Sigmoid colon (tissue), 7 donors: ENCODE results near the gene TRPM3. TPM values are rescaled to one million over a fixed set of nuclear protein-coding genes. Genes with fewer than 3 reads are reported as not detected.

Experiments used
- DNase-seq: peaks from one replicate; pipeline ENCODE4 v3.0.0-alpha.2; 2019
- H3K27ac ChIP-seq, 4 donors: fragments of 200-600 bp; sonication (generic); one replicate each; pipeline ENCODE4 v1.5.1; 2016 to 2019; ENCODE audit warnings: mild to moderate bottlenecking in 1 of 4
- H3K27me3 ChIP-seq, 3 donors: fragments of 200-600 bp; sonication (generic); one replicate each; pipeline ENCODE4 v1.5.1; 2019; ENCODE audit warnings: mild to moderate bottlenecking in 1 of 3
- H3K36me3 ChIP-seq, 4 donors: fragments of 200-600 bp; sonication (generic); one replicate each; pipeline ENCODE4 v1.5.1; 2016 to 2019
- H3K4me1 ChIP-seq, 4 donors: fragments of 200-600 bp; sonication (generic); one replicate each; pipeline ENCODE4 v1.5.1; 2017 to 2019
- H3K4me3 ChIP-seq, 4 donors: fragments of 200-600 bp; sonication (generic); one replicate each; pipeline ENCODE4 v1.5.1; 2017 to 2019; ENCODE audit warnings: mild to moderate bottlenecking in 2 of 4, moderate library complexity in 1 of 4
- H3K9me3 ChIP-seq, 4 donors: fragments of 200-600 bp in 3 of 4; sonication (generic) in 3 of 4; one replicate each; pipeline versions ENCODE4 v1.5.1 to v1.6.1; 2013 to 2019
- CTCF ChIP-seq, 4 experiments: fragments of 450-650 bp in 3 of 4; fragments of 200-600 bp in 1 of 4; IDR thresholded peaks; one replicate each; pipeline ENCODE4 v1.5.1; 2016 to 2019; ENCODE audit warnings: antibody characterized with exemption in 4 of 4, mild to moderate bottlenecking in 3 of 4, moderate library complexity in 2 of 4
- EP300 ChIP-seq, 4 donors: sonication (generic); formaldehyde crosslinking; IDR thresholded peaks; one replicate each; pipeline ENCODE4 v1.6.1; 2017; ENCODE audit warnings: antibody characterized with exemption in 4 of 4
- POLR2A ChIP-seq, 2 donors: fragments of 450-650 bp; IDR thresholded peaks; one replicate each; pipeline ENCODE4 v1.6.1; 2016; ENCODE audit warnings: antibody characterized with exemption in 2 of 2, mild to moderate bottlenecking in 2 of 2, moderate library complexity in 2 of 2
- POLR2AphosphoS5 ChIP-seq, 4 donors: sonication (generic); formaldehyde crosslinking; IDR thresholded peaks; one replicate each; pipeline ENCODE4 v1.6.1; 2017; ENCODE audit warnings: antibody characterized with exemption in 4 of 4
- WGBS, 2 donors: extraction: QIAGEN DNeasy Blood & Tissue Kit; methylation state at CpG; one replicate each; pipeline ENCODE4 v1.1.7; 2013; 5-methylcytosine and 5-hydroxymethylcytosine counted together
- intact Hi-C: fragments of 100-400 bp; cut with DNase I; formaldehyde crosslinking; loops from one replicate; pipeline ENCODE4 v1.15.1; 2023
- polyA plus RNA-seq, 3 donors: library from polyadenylated mRNA; stranded (reverse); fragments of 200-250 nt; gene quantifications; one replicate each; pipeline ENCODE4 v1.2.3, GENCODE V29; 2013
- total RNA-seq, 4 donors: library from RNA; depleted of rRNA; stranded (reverse); fragments of >200 nt; gene quantifications; one replicate each; pipeline ENCODE4 v1.1.0, GENCODE V29; 2016
- donor health status: healthy with polysubstance abuse.
- donor health status: Bipolar disorder and iron deficiency.
- donor health status: healthy.

TRPM3 gene
- total and polyA plus RNA-seq, 7 donors: 0.07 to 1.8 (median 0.41) TPM; not detected in 2

DNA sequence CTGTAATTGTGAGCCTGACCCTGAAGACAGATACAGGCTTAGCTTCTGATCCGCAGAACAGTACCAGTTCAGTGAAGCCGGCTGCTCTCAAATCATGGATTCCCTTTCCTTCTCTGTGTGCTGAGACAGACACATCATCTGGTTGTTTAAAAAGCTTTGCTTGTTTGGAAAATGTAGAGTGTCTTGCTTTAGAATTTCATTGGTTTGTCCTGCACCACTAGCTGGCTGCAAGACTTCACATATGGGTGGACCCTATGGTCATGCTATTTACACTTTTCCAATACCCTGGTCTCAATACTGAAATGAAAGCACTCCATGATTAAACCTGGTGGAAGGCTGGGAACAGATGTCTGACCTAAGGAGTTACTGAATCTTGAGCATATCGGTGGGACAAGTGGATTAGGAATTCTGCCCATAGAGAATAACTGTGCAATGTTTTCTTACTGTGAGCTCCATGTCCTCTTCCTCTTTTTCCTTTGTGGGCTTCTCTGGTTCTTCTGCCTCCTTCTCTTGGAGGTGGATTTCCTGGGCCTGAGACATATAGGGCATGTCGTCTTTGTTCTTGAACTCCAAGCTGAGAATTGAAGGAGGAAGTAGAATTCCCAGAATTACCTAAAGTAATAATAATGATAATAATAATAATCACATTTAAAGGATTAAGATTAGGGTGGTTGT, 505.8 kb downstream of the TRPM3 start:
- DNase-seq: no peak
- intact Hi-C loops: no loop called here
- TF ChIP-seq EP300 (IDR thresholded peaks at IDR 0.05) (no peak), POLR2A (IDR thresholded peaks at IDR 0.05) (no peak), POLR2AphosphoS5 (IDR thresholded peaks at IDR 0.05) (no peak), CTCF (IDR thresholded peaks at IDR 0.05) (no peak)
- Histone ChIP-seq H3K27me3 (no peaks in the 10 kb centered on the region), H3K27ac (no peak overlapping the region), H3K36me3 (no peaks in the 10 kb centered on the region), H3K4me3 (no peak overlapping the region), H3K4me1 (peaks cover 0 to 15% (median 11%) of the 10 kb centered on the region in 4 donors), H3K9me3 (no peaks in the 10 kb centered on the region)
- 73 to 84% methylated on average over 4 of the region's 4 CpGs for WGBS, 2 donors

DNA sequence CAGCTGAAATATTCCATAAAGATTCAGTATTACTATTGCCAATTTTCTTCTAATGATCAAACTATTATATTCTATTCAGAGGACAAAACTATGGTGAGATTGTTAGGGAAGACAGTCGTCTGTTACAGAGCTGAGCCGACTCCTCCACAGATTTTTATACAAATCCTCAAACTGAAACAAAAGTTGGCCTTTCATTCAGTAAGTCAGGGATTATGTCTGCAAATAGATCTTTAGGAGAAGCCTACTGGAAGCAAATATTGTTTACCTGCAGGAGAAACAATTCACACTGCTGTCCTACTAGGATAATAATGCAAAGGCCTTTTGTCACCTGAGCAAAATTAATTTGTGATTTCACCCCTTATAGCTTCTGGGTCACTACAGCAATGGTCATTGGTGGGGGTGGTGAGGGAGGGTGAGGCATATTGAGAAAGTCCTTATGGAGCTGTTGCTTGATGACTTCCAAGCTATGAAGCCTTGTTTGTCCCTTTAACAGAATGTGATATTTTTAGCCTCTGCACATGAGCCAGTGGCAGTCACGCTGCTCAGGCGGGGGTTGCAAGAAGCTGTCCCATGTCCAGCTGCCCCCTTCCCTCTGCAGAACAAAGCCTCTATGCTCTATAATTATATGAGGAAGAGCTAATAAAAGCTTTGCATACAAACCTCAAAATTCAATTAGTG, 506.5 kb downstream of the TRPM3 start:
- no peak for DNase-seq

GRCh38 chr9:70613024-70613768, 508.2 kb downstream of the TRPM3 start:
- TF ChIP-seq EP300 (IDR thresholded peaks at IDR 0.05) (no peak), CTCF (IDR thresholded peaks at IDR 0.05) (no peak), POLR2AphosphoS5 (IDR thresholded peaks at IDR 0.05) (no peak), POLR2A (IDR thresholded peaks at IDR 0.05) (no peak)
- no peaks in the 10 kb centered on the region for H3K36me3 ChIP-seq
- DNase-seq: no peak
- no peak overlapping the region for H3K4me3 ChIP-seq
- intact Hi-C loops: no loop called here
- H3K9me3 ChIP-seq: no peaks in the 10 kb centered on the region
- WGBS, 2 donors: 75 to 78% methylated on average over 4 of the region's 4 CpGs
- H3K4me1 ChIP-seq: peaks cover 0 to 26% (median 23%) of the 10 kb centered on the region in 4 donors
- H3K27ac ChIP-seq: no peak overlapping the region
- no peaks in the 10 kb centered on the region for H3K27me3 ChIP-seq

More for the DNA sequence above, 506.5 kb downstream of the TRPM3 start:
- TF ChIP-seq EP300 (IDR thresholded peaks at IDR 0.05) (peak in 1 of 4 donors; percentile 43), POLR2A (IDR thresholded peaks at IDR 0.05) (no peak)
- Histone ChIP-seq H3K27me3 (no peaks in the 10 kb centered on the region), H3K9me3 (no peaks in the 10 kb centered on the region), H3K36me3 (no peaks in the 10 kb centered on the region), H3K27ac (no peak overlapping the region), H3K4me1 (peaks cover 0 to 16% (median 13%) of the 10 kb centered on the region in 4 donors), H3K4me3 (no peak overlapping the region)
- 69 to 78% methylated on average over 4 of the region's 4 CpGs for WGBS, 2 donors
- intact Hi-C loops: no loop called here

- no peak for TF ChIP-seq CTCF (IDR thresholded peaks at IDR 0.05)
- no peak for TF ChIP-seq POLR2AphosphoS5 (IDR thresholded peaks at IDR 0.05)
- TF ChIP-seq POLR2A (IDR thresholded peaks at IDR 0.05): no peak
- TF ChIP-seq EP300 (IDR thresholded peaks at IDR 0.05): no peak
Measured at GRCh38 chr9:70610287-70610644, 511.2 kb downstream of the TRPM3 start.

More at GRCh38 chr9:70610287-70610644, 511.2 kb downstream of the TRPM3 start:
- Histone ChIP-seq H3K4me3 (no peak overlapping the region), H3K27ac (peak overlapping the region in 1 of 4 donors; percentile 75), H3K9me3 (no peaks in the 10 kb centered on the region), H3K36me3 (no peaks in the 10 kb centered on the region), H3K4me1 (peaks cover 0 to 22% (median 19%) of the 10 kb centered on the region in 4 donors), H3K27me3 (no peaks in the 10 kb centered on the region)
- no peak for DNase-seq
- WGBS, 2 donors: 90% methylated on average over 5 of the region's 5 CpGs
- intact Hi-C loops: no loop called here
